D721Med (cell line): ENCODE data around the gene LRMDA.

Experiments used
- DNase-seq: peaks from one replicate; pipeline ENCODE4 v3.0.0; 2011; ENCODE audit warnings: low spot score; ENCODE audit not compliant: insufficient read length
- FAIRE-seq: peaks from 2 replicates; lab custom pipeline; 2011; peaks lifted over from hg19 to GRCh38; lab: Jason Lieb, UNC
- TF ChIP-seq, protein P1 (sequence below): IDR thresholded peaks from 2 replicates; pipeline ENCODE4 v1.5.1; 2012; ENCODE audit warnings: mild to moderate bottlenecking, control low read depth; ENCODE audit not compliant: insufficient read depth; ENCODE audit errors: missing control alignments

LRMDA gene

DNA sequence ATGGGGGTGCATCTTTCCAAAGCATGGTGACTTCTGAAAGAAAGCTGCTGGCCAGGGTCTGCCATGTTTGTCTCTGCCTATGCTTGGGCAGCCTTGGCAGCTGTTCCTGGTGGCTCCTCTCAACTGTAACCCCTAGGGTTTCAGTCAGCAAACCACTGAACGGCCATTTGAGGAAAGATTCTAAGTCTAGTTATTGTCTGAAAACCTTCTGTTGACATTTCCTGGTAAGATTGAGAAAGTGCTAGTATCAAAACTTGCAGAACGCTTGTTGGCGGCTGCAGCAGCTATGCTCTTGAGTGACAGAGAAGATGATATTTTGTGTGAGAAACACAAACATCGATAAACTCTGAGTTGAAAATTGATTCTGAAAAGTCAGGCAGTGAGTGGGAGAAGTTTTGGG is 523.1 kb downstream of the LRMDA start:
- FAIRE-seq (no peak), DNase-seq (no peak)
- TF ChIP-seq, protein P1, sequence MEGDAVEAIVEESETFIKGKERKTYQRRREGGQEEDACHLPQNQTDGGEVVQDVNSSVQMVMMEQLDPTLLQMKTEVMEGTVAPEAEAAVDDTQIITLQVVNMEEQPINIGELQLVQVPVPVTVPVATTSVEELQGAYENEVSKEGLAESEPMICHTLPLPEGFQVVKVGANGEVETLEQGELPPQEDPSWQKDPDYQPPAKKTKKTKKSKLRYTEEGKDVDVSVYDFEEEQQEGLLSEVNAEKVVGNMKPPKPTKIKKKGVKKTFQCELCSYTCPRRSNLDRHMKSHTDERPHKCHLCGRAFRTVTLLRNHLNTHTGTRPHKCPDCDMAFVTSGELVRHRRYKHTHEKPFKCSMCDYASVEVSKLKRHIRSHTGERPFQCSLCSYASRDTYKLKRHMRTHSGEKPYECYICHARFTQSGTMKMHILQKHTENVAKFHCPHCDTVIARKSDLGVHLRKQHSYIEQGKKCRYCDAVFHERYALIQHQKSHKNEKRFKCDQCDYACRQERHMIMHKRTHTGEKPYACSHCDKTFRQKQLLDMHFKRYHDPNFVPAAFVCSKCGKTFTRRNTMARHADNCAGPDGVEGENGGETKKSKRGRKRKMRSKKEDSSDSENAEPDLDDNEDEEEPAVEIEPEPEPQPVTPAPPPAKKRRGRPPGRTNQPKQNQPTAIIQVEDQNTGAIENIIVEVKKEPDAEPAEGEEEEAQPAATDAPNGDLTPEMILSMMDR: no peak

DNA sequence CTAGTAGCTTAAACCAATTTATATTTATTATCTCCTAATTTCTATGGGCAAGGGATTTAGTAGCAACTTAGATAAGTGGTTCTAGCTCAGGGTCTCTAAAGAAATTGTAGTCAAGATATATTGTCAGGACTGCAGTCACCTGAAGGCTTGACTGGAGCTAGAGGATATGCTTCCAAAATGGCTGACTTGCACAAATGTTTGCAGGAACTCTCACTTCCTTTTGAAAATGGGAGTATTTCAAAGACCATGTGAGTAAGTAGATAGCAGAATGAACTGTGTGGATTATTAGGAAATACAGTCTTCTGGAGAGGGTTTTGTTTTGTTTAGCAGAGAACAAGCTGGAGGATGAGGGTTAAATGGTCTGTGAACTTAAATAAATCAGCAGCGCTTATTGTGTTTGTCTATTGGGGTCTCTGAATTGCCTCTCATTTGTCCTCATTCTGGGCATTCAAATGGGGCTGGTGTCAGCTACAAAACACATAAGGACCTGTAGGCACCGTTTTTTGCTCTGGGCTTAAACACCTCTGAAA is 524.6 kb downstream of the LRMDA start:
- DNase-seq (no peak), FAIRE-seq (no peak)
- TF ChIP-seq, protein P1: no peak

DNA sequence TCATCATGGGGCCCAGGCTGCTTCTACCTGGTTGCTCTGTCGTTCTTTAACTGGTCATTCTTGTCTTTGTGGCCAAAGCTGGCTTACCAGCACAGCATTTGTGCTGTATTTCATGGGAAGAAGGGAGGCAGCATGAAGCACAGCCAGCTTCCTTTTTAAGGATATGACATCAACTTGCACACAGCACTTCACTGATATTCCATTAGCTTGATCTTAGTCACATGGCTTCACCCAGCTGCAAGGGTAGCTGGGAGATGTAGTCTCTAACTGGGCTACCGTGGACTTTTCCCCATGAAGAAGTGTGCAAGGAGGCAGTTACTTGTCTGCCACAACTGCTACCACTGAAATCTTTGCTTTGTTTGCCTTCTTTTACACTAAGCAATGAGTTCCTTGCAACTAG is 525.2 kb downstream of the LRMDA start:
- no peak for FAIRE-seq
- TF ChIP-seq, protein P1: no peak
- DNase-seq: no peak

DNA sequence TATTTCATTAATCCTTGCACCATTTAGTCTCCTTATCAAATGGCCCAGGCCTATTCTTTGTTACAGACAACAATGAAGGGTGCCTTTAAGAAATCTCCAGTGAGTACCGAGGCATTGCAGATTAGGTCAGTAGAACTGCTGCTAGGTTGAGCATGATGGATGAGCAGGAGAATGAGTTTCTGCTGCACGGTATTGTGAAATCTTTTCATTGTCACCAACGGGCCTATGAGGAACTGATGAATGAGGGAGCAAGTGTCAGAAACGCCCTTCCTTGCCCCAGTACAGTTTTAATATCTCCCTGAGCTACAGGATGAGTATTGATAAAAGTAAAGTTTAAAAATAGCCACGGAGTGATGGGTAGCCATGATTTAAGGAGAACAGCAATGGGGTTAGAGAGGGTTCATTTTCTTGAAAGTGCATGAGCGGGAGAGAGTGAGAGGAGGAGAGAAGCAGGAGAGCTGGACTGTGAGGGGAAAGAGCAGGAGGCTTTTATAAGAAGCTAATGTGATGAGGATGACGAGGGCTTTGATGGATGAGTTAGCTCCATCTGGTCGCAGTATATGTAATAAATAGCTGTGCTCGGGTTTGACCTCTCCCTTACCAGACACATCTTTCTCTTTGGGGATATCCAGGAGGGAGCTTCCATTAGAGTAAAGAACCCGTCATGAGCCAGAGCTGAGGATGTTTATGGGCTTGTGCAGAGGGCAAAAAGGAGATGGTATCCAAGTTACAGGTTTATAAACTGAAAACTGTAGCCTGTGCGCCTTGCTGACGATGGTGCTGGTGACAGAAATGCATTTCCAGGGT is 526.1 kb downstream of the LRMDA start:
- FAIRE-seq: no peak
- no peak for DNase-seq
- TF ChIP-seq, protein P1: no peak

DNA sequence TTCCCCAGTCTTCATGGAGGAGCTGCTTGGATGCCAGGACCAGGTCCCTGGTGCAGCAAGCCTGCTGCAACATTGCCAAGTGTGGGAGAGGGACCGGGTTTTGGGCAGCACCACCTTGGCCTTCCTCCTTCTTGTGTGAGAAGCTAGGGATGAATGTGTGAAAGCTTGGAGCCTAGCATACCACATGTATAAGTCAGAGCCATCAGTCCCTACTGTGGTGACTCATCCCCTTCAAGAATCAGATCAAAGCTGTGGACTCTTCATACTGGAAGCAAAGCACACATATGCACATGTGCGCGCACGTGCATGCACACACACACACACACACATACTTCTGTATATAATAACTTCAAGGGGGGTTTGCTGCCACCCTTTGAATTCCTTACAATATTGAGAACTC is 527.8 kb downstream of the LRMDA start:
- DNase-seq (no peak), FAIRE-seq (no peak)
- TF ChIP-seq, protein P1: no peak

GRCh38 chr10:75959912-75960311 is 528.5 kb downstream of the LRMDA start:
- TF ChIP-seq, protein P1: no peak
- DNase-seq: no peak
- no peak for FAIRE-seq
